CD4-positive, alpha-beta T cell (primary cell): ENCODE results near the gene MIOX. TPM values are rescaled to one million over a fixed set of nuclear protein-coding genes. Genes with fewer than 3 reads are reported as not detected.

ENCODE experiments used
- ATAC-seq: fragments of 200-7000 bp; cut with Tn5 transposase; one replicate; pipeline ENCODE4 v1.10.0; 2022; ENCODE audit warnings: mild to moderate bottlenecking; ENCODE audit not compliant: poor library complexity
- CTCF ChIA-PET: fragments of 350-600 bp; sonication (Branson Sonifier 250); formaldehyde crosslinking; loops from one replicate; lab custom pipeline; 2021; ENCODE audit warnings: antibody characterized with exemption, inconsistent platforms; lab: Charles Lee
- POLR2A ChIA-PET: fragments of 350-600 bp; sonication (Branson Sonifier 250); formaldehyde crosslinking; loops from one replicate; lab custom pipeline; 2021; ENCODE audit warnings: antibody characterized with exemption, inconsistent platforms; lab: Charles Lee
- DNase-seq, 14 experiments: peaks; one replicate each; pipeline ENCODE4 v3.0.0-alpha.2; 2013 to 2020; ENCODE audit warnings: mixed read lengths in 2 of 14
- H3K27ac ChIP-seq, 2 donors: one replicate each; pipeline versions ENCODE4 v1.5.1 to v1.7.0; 2013; ENCODE audit warnings: low read length in 2 of 2, low read depth in 1 of 2, mild to moderate bottlenecking in 1 of 2
- H3K27me3 ChIP-seq, 2 experiments: 1 replicate in 1 of 2; 2 replicates in 1 of 2; pipeline versions ENCODE4 v1.6.1 to v1.7.0; 2013; ENCODE audit warnings: low read length in 2 of 2, control low read depth in 1 of 2, mild to moderate bottlenecking in 1 of 2, moderate library complexity in 1 of 2; ENCODE audit not compliant: insufficient read depth in 2 of 2, control insufficient read depth in 1 of 2
- H3K36me3 ChIP-seq: one replicate; pipeline ENCODE4 v1.6.1; 2013; ENCODE audit warnings: low read length, control low read depth; ENCODE audit not compliant: insufficient read depth
- H3K4me1 ChIP-seq: one replicate; pipeline ENCODE4 v1.6.1; 2013; ENCODE audit warnings: low read length, control low read depth; ENCODE audit not compliant: insufficient read depth
- H3K4me3 ChIP-seq: one replicate; pipeline ENCODE4 v1.5.1; 2013; ENCODE audit warnings: mild to moderate bottlenecking, low read length, moderate library complexity
- H3K9me3 ChIP-seq, 2 experiments: 1 replicate in 1 of 2; 2 replicates in 1 of 2; pipeline versions ENCODE4 v1.6.1 to v1.7.0; 2013; ENCODE audit warnings: low read length in 2 of 2, mild to moderate bottlenecking in 2 of 2, control low read depth in 1 of 2, moderate library complexity in 1 of 2; ENCODE audit not compliant: control insufficient read depth in 1 of 2, insufficient read depth in 1 of 2
- H3K27ac Mint-ChIP-seq: one replicate; pipeline ENCODE4 v1.8.0; 2020; ENCODE audit warnings: mixed read lengths
- H3K27me3 Mint-ChIP-seq: one replicate; pipeline ENCODE4 v1.8.0; 2021; ENCODE audit warnings: mixed read lengths
- H3K36me3 Mint-ChIP-seq: one replicate; pipeline ENCODE4 v1.8.0; 2021; ENCODE audit warnings: low read depth, mixed read lengths
- H3K4me1 Mint-ChIP-seq: one replicate; pipeline ENCODE4 v1.8.0; 2021; ENCODE audit warnings: low read depth, mixed read lengths
- H3K4me3 Mint-ChIP-seq: one replicate; pipeline ENCODE4 v1.8.0; 2020; ENCODE audit warnings: mild to moderate bottlenecking, mixed read lengths
- H3K9me3 Mint-ChIP-seq: one replicate; pipeline ENCODE4 v1.8.0; 2020; ENCODE audit warnings: mixed read lengths
- CTCF ChIP-seq: fragments of 200-600 bp; IDR thresholded peaks from one replicate; pipeline ENCODE4 v1.8.0; 2022; ENCODE audit warnings: antibody characterized with exemption, mild to moderate bottlenecking
- intact Hi-C, 2 experiments: fragments of 100-400 bp; cut with DNase I in 1 of 2; cut with micrococcal nuclease in 1 of 2; formaldehyde crosslinking; loops; one replicate each; pipeline versions ENCODE4 v1.15.1 to v1.9.0; 2023 to 2025; cut with DNase I, micrococcal nuclease
- total RNA-seq, 174 experiments: library from RNA in 2 of 174; stranded (reverse) in 2 of 174; gene quantifications; one replicate each; pipeline ENCODE4 v1.2.3 and lab custom pipeline; 2021 to 2026

MIOX gene
- total RNA-seq, 2 experiments from 2014 or later, result not detected

GRCh38 chr22:50524676-50525103, 38.0 kb downstream of the MIOX start:
- no peak for TF ChIP-seq CTCF
- H3K36me3 ChIP-seq, result peaks cover 35% of the 10 kb centered on the region
- H3K9me3 ChIP-seq, result no peaks in the 10 kb centered on the region
- H3K27me3 ChIP-seq, result no peaks in the 10 kb centered on the region
- H3K36me3 Mint-ChIP-seq, result peaks cover 41% of the 10 kb centered on the region
- peak overlapping the region; percentile 44 to 88 for H3K27ac ChIP-seq
- DNase-seq (no peak), ATAC-seq (no peak)
- H3K9me3 Mint-ChIP-seq, result no peaks in the 10 kb centered on the region
- ChIA-PET POLR2A (interaction anchor here (1.2 to 6.7 kb wide), 15 partner anchors 10 to 334 kb away, joined by 3 to 258 read pairs (median 14); partner anchors contain the start of genes ARSA, HDAC10, KLHDC7B and LMF2), CTCF (interaction anchor here (1.3 to 5.2 kb wide), 12 partner anchors 15 to 281 kb away, joined by 3 to 70 read pairs (median 12); partner anchors contain the start of genes ARSA, HDAC10, LMF2 and NCAPH2)
- peak overlapping the region; percentile 89 for H3K27ac Mint-ChIP-seq
- H3K4me1 ChIP-seq, result peaks cover 50% of the 10 kb centered on the region
- intact Hi-C loops, result loop anchor here (1.0 to 5.0 kb wide), 7 partner anchors 16 to 98 kb away; partner anchors contain the start of genes NCAPH2 (in 2 of the 2), CHKB (in 1 of the 2) and SYCE3 (in 1 of the 2)
- H3K4me3 ChIP-seq, result peak overlapping the region; percentile 70
- H3K4me3 Mint-ChIP-seq, result peak overlapping the region; percentile 91
- peaks cover 28% of the 10 kb centered on the region for H3K4me1 Mint-ChIP-seq
- no peaks in the 10 kb centered on the region for H3K27me3 Mint-ChIP-seq

- Mint-ChIP-seq H3K4me3 (peak within 1 kb of the TSS; percentile 91), H3K9me3 (no peaks in the 10 kb centered on the region), H3K27me3 (no peaks in the 10 kb centered on the region), H3K36me3 (peaks cover 35% of the 10 kb centered on the region), H3K27ac (peak within 1 kb of the TSS; percentile 89), H3K4me1 (peaks cover 28% of the 10 kb centered on the region)
- H3K36me3 ChIP-seq, result peaks cover 34% of the 10 kb centered on the region
- no peaks in the 10 kb centered on the region for H3K9me3 ChIP-seq
- intact Hi-C loops, result loop anchor here (1.0 to 5.0 kb wide), 7 partner anchors 16 to 97 kb away; partner anchors contain the start of genes NCAPH2 (in 2 of the 2), CHKB (in 1 of the 2) and SYCE3 (in 1 of the 2)
- peak within 1 kb of the TSS; percentile 81 to 88 for H3K27ac ChIP-seq
- POLR2A ChIA-PET, result interaction anchor here (0.5 to 6.7 kb wide), 38 partner anchors 8 to 335 kb away, joined by 3 to 258 read pairs (median 6); partner anchors contain the start of genes ARSA, CHKB, CPT1B and HDAC10
- TF ChIP-seq CTCF, result no peak
- DNase-seq (peak; percentile 95 to 99 (median 98)), ATAC-seq (peak; percentile 72)
- H3K4me1 ChIP-seq, result peaks cover 53% of the 10 kb centered on the region
- CTCF ChIA-PET, result interaction anchor here (0.6 to 5.2 kb wide), 49 partner anchors 8 to 282 kb away, joined by 3 to 70 read pairs (median 5); partner anchors contain the start of genes ADM2, ARSA, CHKB and HDAC10
- peak within 1 kb of the TSS; percentile 70 for H3K4me3 ChIP-seq
- no peaks in the 10 kb centered on the region for H3K27me3 ChIP-seq
Observed at GRCh38 chr22:50525104-50525857, 38.6 kb downstream of the MIOX start, which contains the start of gene SCO2. SCO2 (minus strand) TSS chr22:50525598; CDS start chr22:50524411, 1,187 bp downstream.

- Histone ChIP-seq H3K36me3 (peaks cover 34% of the 10 kb centered on the region), H3K27ac (peak overlapping the region in 1 of 2 donors; percentile 88), H3K4me3 (peak overlapping the region; percentile 70), H3K4me1 (peaks cover 58% of the 10 kb centered on the region), H3K27me3 (no peaks in the 10 kb centered on the region), H3K9me3 (no peaks in the 10 kb centered on the region)
- Mint-ChIP-seq H3K9me3 (no peaks in the 10 kb centered on the region), H3K4me3 (peak overlapping the region; percentile 87), H3K27me3 (no peaks in the 10 kb centered on the region), H3K27ac (peak overlapping the region; percentile 89), H3K4me1 (peaks cover 28% of the 10 kb centered on the region), H3K36me3 (peaks cover 31% of the 10 kb centered on the region)
- no peak for TF ChIP-seq CTCF
- no peak for ATAC-seq
- intact Hi-C loops, result loop anchor here (1.0 to 5.0 kb wide), 8 partner anchors 17 to 97 kb away; partner anchors contain the start of genes NCAPH2 (in 2 of the 2), CHKB (in 1 of the 2) and SYCE3 (in 1 of the 2)
- DNase-seq, result no peak
- POLR2A ChIA-PET, result interaction anchor here (0.5 to 6.7 kb wide), 39 partner anchors 9 to 335 kb away, joined by 3 to 258 read pairs (median 6); partner anchors contain the start of genes ADM2, ARSA, CHKB and CPT1B
- CTCF ChIA-PET, result interaction anchor here (0.6 to 5.2 kb wide), 49 partner anchors 9 to 283 kb away, joined by 3 to 70 read pairs (median 5); partner anchors contain the start of genes ADM2, ARSA, CHKB and HDAC10
Observed at GRCh38 chr22:50525858-50526107, 39.1 kb downstream of the MIOX start.
